ENCODE measurements around the gene SLX9. TPM values are rescaled to one million over a fixed set of nuclear protein-coding genes. Genes with fewer than 3 reads are reported as not detected.
A peak's percentile ranks its signal among the peaks of the same experiment; 100 is the strongest.

SLX9 gene
- total and polyA plus RNA-seq, 2 experiments from 2014 or later = 24.7 to 31.2 TPM

DNA sequence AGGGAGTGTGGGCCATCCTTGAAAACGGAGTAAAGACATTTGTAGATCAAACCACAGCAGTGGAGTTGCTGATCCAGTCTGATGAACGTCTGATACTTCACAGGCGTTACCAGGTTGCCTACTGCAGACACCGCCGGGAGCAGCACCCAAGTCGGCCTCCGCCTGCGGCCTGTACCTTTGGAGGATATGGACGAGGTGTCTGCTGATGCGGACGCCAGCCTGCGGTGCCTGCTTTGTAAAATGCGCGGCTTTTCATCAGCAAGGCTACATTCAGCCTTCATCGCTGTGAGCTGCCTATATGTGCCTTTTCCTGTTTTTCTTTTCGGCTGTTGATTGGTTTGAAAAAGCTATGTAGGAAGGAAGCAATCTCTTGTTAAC lies 16.0 kb downstream of the SLX9 start:
- Histone ChIP-seq H3K27me3 (no peaks in the 10 kb centered on the region), H3K9me3 (ENCODE audit: low read depth) (no peaks in the 10 kb centered on the region), H3K27ac (no peak overlapping the region), H3K4me1 (ENCODE audit: low read depth) (peaks cover 12% of the 10 kb centered on the region), H3K4me3 (no peak overlapping the region), H3K36me3 (peaks cover 7% of the 10 kb centered on the region)
- TF ChIP-seq, protein P1, sequence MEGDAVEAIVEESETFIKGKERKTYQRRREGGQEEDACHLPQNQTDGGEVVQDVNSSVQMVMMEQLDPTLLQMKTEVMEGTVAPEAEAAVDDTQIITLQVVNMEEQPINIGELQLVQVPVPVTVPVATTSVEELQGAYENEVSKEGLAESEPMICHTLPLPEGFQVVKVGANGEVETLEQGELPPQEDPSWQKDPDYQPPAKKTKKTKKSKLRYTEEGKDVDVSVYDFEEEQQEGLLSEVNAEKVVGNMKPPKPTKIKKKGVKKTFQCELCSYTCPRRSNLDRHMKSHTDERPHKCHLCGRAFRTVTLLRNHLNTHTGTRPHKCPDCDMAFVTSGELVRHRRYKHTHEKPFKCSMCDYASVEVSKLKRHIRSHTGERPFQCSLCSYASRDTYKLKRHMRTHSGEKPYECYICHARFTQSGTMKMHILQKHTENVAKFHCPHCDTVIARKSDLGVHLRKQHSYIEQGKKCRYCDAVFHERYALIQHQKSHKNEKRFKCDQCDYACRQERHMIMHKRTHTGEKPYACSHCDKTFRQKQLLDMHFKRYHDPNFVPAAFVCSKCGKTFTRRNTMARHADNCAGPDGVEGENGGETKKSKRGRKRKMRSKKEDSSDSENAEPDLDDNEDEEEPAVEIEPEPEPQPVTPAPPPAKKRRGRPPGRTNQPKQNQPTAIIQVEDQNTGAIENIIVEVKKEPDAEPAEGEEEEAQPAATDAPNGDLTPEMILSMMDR (IDR thresholded peaks at IDR 0.05; ENCODE audit: low read depth, low read length) = no peak
- no peak for DNase-seq (ENCODE audit: low read depth in 1 of 2, low spot score in 1 of 2)

DNA sequence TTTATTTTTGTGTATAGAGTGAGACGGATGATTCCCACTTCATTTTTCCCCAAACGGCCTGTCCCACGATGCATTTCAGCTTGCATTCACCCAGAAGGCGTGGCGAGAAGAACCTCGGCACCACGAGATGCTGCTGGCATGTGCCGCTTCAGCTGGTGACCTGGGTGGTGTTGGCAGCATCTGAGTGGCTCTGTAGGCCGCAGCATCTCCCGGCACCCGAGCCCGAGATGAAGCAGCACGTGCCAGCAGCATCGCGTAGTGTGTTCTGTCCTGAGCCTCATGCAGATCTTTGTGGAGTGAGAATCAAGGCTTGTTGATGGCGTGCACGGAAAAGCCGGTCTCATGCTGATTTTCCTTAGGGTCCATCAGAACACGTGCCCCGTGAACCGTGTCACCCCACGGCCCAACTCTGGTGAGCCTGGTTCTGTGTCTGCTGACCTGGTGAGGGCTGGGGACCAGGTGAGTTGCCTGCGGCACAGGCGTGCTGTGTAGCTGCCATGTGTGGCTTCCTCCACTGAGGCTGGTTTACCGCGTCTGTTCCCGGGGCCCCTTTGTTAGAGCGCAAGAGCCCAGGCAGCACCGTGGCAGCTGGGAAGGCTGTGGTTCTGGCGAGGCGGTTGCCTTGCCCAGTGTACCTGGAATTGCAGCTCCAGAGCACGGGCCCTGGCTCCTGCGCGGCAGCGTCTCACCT lies 16.7 kb downstream of the SLX9 start:
- TF ChIP-seq, protein P1 (IDR thresholded peaks at IDR 0.05; ENCODE audit: low read depth, low read length) = no peak
- no peak for DNase-seq (ENCODE audit: low read depth in 1 of 2, low spot score in 1 of 2)
- Histone ChIP-seq H3K27ac (no peak overlapping the region), H3K36me3 (peaks cover 11% of the 10 kb centered on the region), H3K4me3 (no peak overlapping the region), H3K4me1 (ENCODE audit: low read depth) (peaks cover 12% of the 10 kb centered on the region), H3K9me3 (ENCODE audit: low read depth) (no peaks in the 10 kb centered on the region), H3K27me3 (no peaks in the 10 kb centered on the region)

DNA sequence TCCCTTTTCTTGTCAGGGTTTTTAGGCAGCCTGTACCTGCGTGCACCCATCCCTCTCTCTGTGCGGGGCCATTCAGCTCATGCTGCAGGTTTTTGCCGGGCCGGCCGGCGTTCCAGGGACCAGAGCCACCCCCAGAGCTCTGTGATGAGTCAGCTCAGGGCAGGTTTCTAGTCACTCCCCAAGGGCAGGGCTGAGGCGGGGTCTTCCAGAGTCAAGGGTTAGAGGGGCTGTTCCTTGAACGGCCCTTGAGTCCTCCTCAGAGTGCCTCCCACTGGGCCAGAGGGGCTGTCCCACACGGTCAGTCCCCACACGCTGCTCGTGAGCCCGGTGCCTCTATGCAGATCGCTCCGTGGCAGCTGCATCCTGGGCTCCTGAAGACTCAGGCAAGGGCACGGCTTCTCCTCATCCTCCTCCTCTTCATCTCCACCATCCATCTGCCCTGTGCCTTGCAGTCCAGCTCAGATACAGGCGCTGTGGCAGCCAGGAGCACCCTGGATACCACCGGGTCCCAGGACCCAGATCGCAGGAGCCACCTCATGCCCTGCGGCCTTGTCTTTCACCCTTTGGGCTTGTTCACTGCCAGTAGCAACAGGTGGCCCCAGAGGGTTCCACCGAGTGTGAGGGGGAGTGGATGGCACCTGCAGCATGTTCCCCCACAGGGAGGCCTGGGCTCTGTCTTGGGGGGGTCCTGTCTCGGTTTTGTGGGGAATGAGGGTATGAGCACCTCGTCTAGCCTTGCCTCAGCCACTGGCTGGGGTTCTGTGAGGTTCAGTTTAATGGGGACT lies 17.4 kb downstream of the SLX9 start:
- TF ChIP-seq, protein P1 (IDR thresholded peaks at IDR 0.05; ENCODE audit: low read depth, low read length) = no peak
- Histone ChIP-seq H3K27me3 (no peaks in the 10 kb centered on the region), H3K4me3 (no peak overlapping the region), H3K36me3 (peaks cover 11% of the 10 kb centered on the region), H3K9me3 (ENCODE audit: low read depth) (no peaks in the 10 kb centered on the region), H3K4me1 (ENCODE audit: low read depth) (peaks cover 12% of the 10 kb centered on the region), H3K27ac (no peak overlapping the region)
- no peak for DNase-seq (ENCODE audit: low read depth in 1 of 2, low spot score in 1 of 2)

DNA sequence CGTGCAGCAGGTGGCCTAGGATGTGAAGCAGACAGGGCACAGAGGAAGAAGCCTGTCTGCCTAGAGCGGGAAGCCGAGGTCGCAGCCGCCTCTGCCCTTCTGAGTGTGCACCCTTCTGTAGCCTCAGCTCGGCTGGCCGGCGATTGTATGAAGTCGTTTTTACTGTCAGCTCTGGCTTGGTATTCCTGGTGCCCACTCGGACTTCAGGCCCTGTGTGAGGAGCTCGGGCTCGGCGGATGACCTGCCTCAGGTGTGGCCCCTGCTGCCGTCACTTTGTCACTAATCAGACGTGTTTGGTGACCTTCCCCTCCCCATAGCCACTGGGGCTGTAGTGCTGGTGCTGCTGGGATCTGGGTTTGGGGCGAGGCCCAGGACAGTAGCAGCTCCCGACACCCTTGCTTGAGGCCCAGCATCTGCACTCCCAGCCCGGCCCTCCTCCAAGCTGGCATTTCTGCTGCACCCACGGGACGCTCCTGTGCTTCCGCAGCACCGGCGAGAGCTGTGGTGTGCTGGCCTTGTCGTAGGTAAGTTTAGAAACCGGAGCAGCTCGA lies 18.1 kb downstream of the SLX9 start:
- no peak for DNase-seq (ENCODE audit: low read depth in 1 of 2, low spot score in 1 of 2)
- no peaks in the 10 kb centered on the region for H3K9me3 ChIP-seq (ENCODE audit: low read depth)
- H3K27ac ChIP-seq = peak overlapping the region; percentile 26
- peaks cover 11% of the 10 kb centered on the region for H3K36me3 ChIP-seq
- H3K4me3 ChIP-seq = no peak overlapping the region
- TF ChIP-seq, protein P1 (IDR thresholded peaks at IDR 0.05; ENCODE audit: low read depth, low read length) = no peak
- H3K4me1 ChIP-seq (ENCODE audit: low read depth) = peaks cover 11% of the 10 kb centered on the region
- H3K27me3 ChIP-seq = no peaks in the 10 kb centered on the region

DNA sequence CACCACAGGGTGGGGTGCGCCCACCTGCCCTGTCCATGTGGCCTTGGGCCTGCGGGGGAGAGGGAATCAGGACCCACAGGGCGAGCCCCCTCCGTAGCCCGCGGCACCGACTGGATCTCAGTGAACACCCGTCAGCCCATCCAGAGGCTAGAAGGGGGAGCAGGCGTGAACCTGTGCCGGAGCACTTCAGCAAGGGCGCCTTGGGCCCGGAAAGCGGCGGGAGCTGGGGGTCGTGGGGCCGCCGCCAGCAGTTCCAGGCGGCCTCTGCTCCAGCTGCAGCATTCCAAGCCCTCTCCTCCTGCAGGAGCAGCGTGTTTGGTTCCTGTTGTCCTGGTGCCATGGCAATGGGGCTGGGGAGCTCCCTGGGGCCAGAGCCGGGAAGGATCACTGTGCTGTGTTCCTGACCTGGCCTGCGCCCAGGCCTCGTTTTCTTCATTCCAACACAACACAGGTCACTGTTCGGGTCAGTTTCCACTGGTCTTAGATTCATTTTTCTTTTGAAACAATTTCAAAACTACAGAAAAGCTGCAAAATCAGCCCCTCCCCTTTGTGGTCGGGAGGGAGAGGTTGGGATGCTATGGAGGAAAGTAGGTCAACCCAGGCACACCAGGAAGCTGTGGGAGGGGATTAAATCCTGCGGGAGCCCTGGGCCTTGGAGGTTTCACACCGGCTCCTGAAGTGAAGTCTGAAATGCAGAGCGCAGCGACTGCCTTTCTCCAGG lies 18.8 kb downstream of the SLX9 start:
- no peaks in the 10 kb centered on the region for H3K27me3 ChIP-seq
- H3K9me3 ChIP-seq (ENCODE audit: low read depth) = no peaks in the 10 kb centered on the region
- H3K27ac ChIP-seq = peak overlapping the region; percentile 26
- H3K36me3 ChIP-seq = peaks cover 11% of the 10 kb centered on the region
- DNase-seq (ENCODE audit: low read depth in 1 of 2, low spot score in 1 of 2) = peak in 1 of 2 donors; percentile 96
- no peak overlapping the region for H3K4me3 ChIP-seq
- peaks cover 12% of the 10 kb centered on the region for H3K4me1 ChIP-seq (ENCODE audit: low read depth)
- TF ChIP-seq, protein P1 (IDR thresholded peaks at IDR 0.05; ENCODE audit: low read depth, low read length) = no peak

All from cardiac muscle cell (in vitro differentiated cells and primary cell).